CD4-positive, alpha-beta T cell treated with Interleukin-1 beta for 1 hour (primary cell): Measurements from ENCODE around the gene PNLIPRP2.

Experiments
- DNase-seq, 2 donors: peaks; one replicate each; pipeline ENCODE4 v3.0.0-alpha.2; 2020 to 2022

Gene PNLIPRP2

GRCh38 chr10:116657863-116658551 lies 37.3 kb downstream of the PNLIPRP2 start:
- no peak for DNase-seq

DNA sequence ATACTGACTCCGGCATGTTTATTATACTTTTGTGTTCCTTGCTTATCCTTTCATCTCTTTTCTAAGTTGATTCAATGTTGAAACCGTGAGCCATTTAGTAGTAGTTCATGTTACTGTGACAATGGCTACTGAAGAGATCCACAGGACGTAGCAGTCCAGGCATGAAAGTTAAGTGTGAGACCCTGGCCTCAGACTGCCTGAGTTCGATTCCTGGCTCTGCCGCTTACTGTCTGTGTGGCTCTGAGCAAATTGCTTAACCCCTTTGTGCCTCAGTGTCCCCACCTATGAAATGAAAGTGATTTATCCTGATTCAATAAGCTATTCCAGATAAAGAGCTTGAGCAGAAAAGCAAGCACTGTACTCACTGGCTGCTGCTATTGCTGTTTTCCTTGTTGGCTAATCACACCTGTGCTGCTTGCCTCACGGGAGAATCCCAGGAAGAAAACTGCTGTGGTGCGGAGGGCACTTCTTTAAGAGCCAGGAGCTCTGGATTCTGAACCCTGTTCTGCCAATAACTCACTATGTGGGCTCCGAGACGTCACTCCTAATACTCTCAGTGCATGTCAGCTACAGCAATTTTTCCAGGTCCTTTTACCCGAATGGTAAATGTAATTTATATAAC lies 38.4 kb downstream of the PNLIPRP2 start:
- no peak for DNase-seq

DNA sequence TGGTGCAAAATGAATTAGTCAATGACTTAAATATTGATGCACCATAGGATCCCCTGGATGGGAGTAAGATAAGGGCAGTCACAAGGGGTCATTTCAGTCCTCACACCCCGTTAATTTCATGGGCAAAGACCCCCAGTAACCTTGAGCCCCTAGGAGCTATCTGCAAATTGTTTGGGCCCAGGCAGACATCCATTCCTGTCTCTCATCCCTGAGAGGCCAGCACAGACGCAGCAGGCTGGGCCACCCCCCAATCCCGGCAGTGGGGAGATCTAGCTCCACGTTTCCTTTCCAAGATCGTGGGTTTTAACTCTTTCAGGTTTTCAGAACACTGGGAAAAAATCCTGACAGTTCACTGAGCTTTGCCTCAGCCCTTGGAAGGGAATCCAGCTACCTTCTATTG lies 40.1 kb downstream of the PNLIPRP2 start:
- DNase-seq: no peak

DNA sequence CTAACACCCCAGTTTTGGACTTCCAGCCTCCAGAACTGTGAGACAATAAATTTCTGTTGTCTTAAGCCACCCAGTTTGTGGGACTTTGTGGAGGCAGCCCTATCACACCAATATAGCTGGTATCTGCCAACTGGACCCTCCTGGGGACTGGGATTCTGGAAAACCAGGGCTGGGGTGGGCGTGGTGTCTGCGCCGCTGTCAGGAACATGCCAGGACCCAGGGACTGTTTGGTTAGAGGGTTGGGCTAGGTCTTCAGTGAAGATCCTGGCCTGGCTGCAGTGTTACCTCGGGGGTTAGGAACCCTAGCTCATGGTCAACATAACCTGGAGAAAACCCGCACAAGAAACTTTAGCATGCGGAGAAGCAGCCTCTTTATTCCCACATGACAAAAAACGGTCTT lies 42.6 kb downstream of the PNLIPRP2 start:
- no peak for DNase-seq

DNA sequence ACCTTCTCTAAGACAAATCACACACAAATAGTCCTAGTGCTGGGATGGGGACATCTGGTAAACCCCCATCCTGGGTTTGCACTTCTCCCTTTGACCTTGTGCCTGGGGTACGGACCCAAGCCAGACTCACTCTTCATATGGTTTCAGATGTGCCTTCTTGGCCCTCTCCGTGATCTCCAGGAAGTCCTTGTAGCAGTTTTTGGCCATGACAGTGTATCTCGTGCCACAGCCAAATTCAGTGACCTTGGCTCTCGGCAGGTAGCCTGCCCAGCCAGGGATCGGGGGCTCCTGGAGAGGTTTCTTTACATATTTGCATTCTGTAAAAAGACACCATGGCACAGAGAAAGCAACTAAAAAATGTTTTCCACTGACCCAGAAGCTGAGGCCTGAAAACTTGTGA lies 43.9 kb downstream of the PNLIPRP2 start:
- DNase-seq: no peak

GRCh38 chr10:116665541-116666125 lies 44.9 kb downstream of the PNLIPRP2 start:
- no peak for DNase-seq

- DNase-seq: no peak
These were observed 46.7 kb downstream of the PNLIPRP2 start for GRCh38 chr10:116667484-116667883.

DNA sequence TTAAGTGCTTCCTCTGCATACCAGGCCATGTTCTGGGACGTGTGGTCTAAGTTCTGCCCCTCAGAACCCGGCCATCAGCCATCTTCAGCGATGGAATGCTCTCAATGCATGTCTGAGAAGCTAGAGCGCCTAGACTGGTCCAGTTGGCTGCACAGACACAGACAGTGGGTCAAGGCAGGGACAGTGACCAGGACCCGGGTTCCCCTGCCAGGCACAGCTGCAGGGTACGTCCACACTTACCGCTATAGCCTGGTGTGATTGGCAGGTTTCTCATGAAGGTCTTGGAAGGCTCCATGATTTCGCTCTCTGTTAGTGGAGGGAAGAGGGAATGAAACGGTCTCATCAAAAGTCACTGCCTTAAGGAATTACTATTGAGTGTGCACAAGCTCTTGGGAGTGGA lies 47.3 kb downstream of the PNLIPRP2 start:
- DNase-seq: no peak

GRCh38 chr10:116668446-116668845 lies 47.7 kb downstream of the PNLIPRP2 start:
- no peak for DNase-seq

- no peak for DNase-seq
These were observed 48.3 kb downstream of the PNLIPRP2 start for GRCh38 chr10:116669080-116669479.

DNA sequence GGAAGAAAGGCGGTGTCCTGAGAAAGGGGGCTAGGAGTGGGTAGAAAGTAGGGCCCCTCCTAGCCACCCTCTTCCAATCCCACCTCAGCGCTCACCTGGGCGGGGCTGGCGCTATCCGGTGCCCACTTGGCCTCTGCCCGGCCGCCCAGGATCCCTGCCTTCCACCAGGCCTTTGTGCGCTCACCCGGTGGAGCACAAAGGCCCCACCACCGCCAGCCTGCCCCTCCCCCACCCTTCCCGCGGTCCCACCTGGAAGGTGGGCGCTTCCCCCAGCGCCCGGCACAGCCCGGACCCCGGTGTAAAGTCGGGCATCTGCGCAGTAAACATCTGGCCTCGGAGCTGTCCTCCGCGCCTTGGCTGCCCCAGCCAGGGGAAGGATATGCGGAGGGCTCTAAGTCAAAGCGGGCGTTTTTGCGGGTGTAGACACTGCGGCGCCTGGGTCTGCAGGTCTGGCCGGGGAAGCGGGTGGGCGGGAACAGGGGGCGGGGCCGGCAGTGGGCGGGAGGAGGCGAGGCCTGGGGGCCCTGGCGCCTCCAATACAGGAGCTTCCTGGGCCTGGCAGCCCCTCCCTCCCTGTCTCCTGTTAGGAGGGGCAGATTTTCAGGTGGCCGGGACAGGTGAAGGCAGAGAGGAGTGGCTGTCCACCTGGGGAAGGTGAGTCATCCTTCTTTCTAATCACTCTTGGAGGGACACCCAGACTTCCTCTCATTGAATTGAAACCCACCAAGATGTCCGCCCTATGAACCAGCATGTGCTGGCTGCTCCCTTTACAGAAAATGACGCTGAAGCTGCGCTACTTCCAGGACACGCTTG lies 49.3 kb downstream of the PNLIPRP2 start:
- no peak for DNase-seq

DNA sequence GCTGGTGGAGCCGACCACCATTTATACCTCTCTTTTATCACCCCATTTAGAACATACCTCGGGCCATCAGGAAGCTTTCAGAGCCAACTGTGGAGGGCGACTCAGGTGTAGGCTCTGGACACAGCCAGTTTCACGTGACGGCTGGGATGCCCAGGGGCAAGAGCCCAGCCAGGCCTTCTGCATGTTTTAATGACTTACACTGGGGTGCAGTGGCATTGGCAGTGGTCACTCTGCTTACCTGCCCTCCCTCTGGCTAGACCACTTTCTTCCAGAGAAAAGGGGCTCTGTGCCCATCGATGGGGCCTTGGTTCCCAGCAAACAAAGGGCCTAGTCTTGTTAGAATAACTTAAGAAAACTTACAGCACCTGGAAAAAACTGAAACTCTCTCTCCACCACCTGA lies 50.0 kb downstream of the PNLIPRP2 start:
- no peak for DNase-seq

- no peak for DNase-seq
These were observed 50.6 kb downstream of the PNLIPRP2 start for GRCh38 chr10:116671274-116671926.

DNA sequence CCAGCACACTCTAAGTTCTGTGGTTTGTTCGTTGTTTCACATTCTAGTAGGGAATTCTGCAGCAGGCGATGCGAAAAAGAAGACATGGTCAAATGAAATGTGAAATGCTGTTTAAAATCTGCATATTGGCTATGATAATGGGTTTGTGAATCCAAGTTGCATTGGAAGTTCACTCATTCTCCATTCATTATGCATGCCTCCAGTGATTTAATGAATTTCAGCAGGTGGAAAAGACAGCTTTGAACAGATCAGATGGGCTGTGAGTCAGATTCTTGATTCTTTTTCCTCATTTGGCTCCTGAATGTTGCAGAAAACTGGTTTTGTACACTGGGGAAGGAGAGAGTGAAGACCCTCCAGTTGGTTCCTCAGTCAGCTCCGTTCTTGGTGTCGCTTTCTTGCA lies 52.1 kb downstream of the PNLIPRP2 start:
- DNase-seq: no peak

- DNase-seq: no peak
These were observed 53.1 kb downstream of the PNLIPRP2 start for GRCh38 chr10:116673866-116674265.

DNA sequence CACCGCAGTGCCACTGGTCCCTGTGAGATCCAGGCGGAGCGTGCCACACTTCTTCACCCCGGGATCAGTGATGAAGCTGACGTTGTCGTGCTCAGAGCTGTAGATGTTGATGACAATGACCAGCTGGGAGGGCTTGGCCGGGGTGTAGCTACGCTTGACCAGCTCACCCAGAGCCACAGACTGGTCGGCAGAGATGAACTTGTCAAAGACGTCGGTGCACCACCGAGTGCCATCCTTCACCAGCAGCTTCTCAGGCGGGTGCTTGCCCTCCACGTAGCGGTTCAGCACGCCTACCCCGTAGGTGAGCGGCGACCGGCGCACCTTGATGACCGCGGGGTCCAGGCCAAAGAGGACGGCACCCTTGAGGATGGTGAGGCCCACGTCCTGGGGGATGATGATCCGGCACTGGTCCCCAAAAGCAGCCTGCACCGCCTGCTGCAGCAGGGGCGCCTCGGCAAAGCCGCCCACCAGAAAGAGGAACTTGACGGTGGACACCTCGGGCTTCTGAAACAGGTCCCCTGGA lies 54.2 kb downstream of the PNLIPRP2 start:
- DNase-seq: no peak

- no peak for DNase-seq
These were observed 55.4 kb downstream of the PNLIPRP2 start for GRCh38 chr10:116676118-116676517.

GRCh38 chr10:116676633-116677032 lies 55.9 kb downstream of the PNLIPRP2 start:
- no peak for DNase-seq

DNA sequence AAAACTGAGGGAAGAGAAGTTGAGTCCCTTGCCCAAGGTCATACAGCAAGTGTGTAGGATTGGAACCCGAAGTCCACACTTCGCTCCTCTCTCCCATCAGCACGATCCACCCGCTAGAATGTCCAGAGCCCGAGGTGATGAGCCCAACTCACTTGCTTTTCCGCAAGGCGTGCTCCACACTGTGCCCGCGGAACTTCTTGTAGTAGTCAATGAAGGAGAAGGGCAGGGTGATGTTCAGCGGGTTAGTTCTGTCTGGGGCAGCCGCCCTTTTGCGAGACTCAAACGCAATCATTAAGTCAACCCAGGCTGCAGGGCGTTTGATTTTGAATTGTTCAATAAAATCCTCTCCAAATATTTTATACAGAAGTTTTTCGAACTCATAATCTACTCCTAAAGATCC lies 58.6 kb downstream of the PNLIPRP2 start:
- DNase-seq: no peak

DNA sequence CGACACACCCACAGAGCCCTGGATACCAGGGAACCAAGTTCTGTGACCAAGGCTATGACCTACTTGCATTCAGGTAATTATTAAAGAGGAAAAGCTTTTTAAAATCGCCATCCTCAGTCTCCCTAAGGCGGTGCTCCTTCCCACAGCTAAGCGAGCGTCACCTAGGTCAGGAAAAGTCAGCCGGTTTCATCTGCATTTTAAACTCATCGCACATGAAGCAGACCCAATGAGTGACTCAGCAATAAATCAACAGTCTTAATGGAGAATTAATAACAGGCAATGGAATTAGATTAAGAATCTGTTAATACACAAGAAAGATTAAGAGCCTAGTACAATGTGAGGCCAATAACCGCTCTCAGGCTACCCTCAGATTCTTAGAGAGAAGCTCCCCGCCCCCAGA lies 62.4 kb downstream of the PNLIPRP2 start:
- no peak for DNase-seq

GRCh38 chr10:116683821-116684220 lies 63.1 kb downstream of the PNLIPRP2 start:
- DNase-seq: no peak

DNA sequence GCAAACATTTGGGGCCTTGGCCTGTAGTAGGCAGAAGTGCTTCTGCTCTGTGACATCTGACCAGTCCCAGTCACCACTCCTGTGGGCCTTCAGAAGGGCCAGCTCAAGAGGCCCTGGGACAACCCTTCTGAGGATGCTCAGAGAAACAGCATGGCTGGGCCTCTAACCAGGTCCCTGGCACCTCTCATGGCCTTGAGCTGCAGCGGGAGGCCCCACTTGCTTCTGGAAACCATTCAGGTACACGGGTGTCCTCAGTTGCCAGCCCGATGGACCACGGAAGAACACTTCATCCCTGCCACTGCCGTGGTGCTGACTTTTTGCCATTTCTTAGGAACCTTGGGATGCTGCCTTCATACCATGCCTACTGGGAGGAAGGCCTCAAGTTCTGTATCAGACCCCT lies 64.0 kb downstream of the PNLIPRP2 start:
- DNase-seq: no peak

- no peak for DNase-seq
These were observed 65.1 kb downstream of the PNLIPRP2 start for GRCh38 chr10:116685807-116686206.
